Trophoblast cell (in vitro differentiated cells and primary cell): Measurements from ENCODE around the gene CNNM4. TPM values are rescaled to one million over a fixed set of nuclear protein-coding genes. Genes with fewer than 3 reads are reported as not detected.

Experiments used
- DNase-seq, 2 donors: peaks; one replicate each; pipeline ENCODE4 v3.0.0-alpha.2; 2016
- H2AFZ ChIP-seq: 2 replicates; pipeline ENCODE4 v1.6.1; 2013; ENCODE audit warnings: low read length, moderate library complexity, mild to moderate bottlenecking; ENCODE audit not compliant: insufficient read depth, poor library complexity
- H2AK5ac ChIP-seq: 2 replicates; pipeline ENCODE4 v1.6.1; 2013; ENCODE audit warnings: mild to moderate bottlenecking, low read length
- H2BK120ac ChIP-seq: 2 replicates; pipeline ENCODE4 v1.6.1; 2013; ENCODE audit warnings: low read length, mild to moderate bottlenecking, moderate library complexity; ENCODE audit not compliant: insufficient read depth, poor library complexity
- H2BK12ac ChIP-seq: 2 replicates; pipeline ENCODE4 v1.6.1; 2013; ENCODE audit warnings: mild to moderate bottlenecking, low read length, moderate library complexity
- H2BK5ac ChIP-seq: 2 replicates; pipeline ENCODE4 v1.6.1; 2013; ENCODE audit warnings: low read length, low read depth, moderate library complexity, mild to moderate bottlenecking; ENCODE audit not compliant: poor library complexity
- H3K14ac ChIP-seq: 2 replicates; pipeline ENCODE4 v1.6.1; 2013; ENCODE audit warnings: mild to moderate bottlenecking, low read length
- H3K18ac ChIP-seq: 2 replicates; pipeline ENCODE4 v1.6.1; 2013; ENCODE audit warnings: mild to moderate bottlenecking, low read length
- H3K23ac ChIP-seq: 2 replicates; pipeline ENCODE4 v1.6.1; 2013; ENCODE audit warnings: low read length
- H3K27ac ChIP-seq: 2 replicates; pipeline ENCODE4 v1.5.1; 2013; ENCODE audit warnings: low read depth, mild to moderate bottlenecking, inconsistent platforms, low read length, moderate library complexity
- H3K27me3 ChIP-seq: 2 replicates; pipeline ENCODE4 v1.6.1; 2013; ENCODE audit warnings: inconsistent platforms, mild to moderate bottlenecking, low read length, moderate library complexity; ENCODE audit not compliant: insufficient read depth
- H3K36me3 ChIP-seq, 2 experiments: 1 replicate in 1 of 2; 2 replicates in 1 of 2; pipeline ENCODE4 v1.6.1; 2013; ENCODE audit warnings: low read length in 2 of 2, mild to moderate bottlenecking in 2 of 2, moderate library complexity in 1 of 2; ENCODE audit not compliant: insufficient read depth in 2 of 2, control insufficient read depth in 1 of 2
- H3K4ac ChIP-seq: 2 replicates; pipeline ENCODE4 v1.6.1; 2013; ENCODE audit warnings: low read depth, mild to moderate bottlenecking, low read length, moderate library complexity
- H3K4me1 ChIP-seq, 2 experiments: 1 replicate in 1 of 2; 2 replicates in 1 of 2; pipeline ENCODE4 v1.6.1; 2013; ENCODE audit warnings: low read length in 2 of 2, mild to moderate bottlenecking in 2 of 2, moderate library complexity in 1 of 2; ENCODE audit not compliant: insufficient read depth in 2 of 2, control insufficient read depth in 1 of 2
- H3K4me2 ChIP-seq: 2 replicates; pipeline ENCODE4 v1.6.1; 2013; ENCODE audit warnings: inconsistent platforms, mild to moderate bottlenecking, low read length, moderate library complexity
- H3K4me3 ChIP-seq: 2 replicates; pipeline ENCODE4 v1.5.1; 2013; ENCODE audit warnings: mild to moderate bottlenecking, low read depth, low read length, inconsistent platforms
- H3K79me1 ChIP-seq: one replicate; pipeline ENCODE4 v1.6.1; 2013; ENCODE audit warnings: low read length
- H3K79me2 ChIP-seq: 2 replicates; pipeline ENCODE4 v1.6.1; 2013; ENCODE audit warnings: low read length, mild to moderate bottlenecking; ENCODE audit not compliant: control insufficient read depth, insufficient read depth, poor library complexity
- H3K9ac ChIP-seq: 2 replicates; pipeline ENCODE4 v1.6.1; 2013; ENCODE audit warnings: mild to moderate bottlenecking, low read length
- H3K9me3 ChIP-seq: 2 replicates; pipeline ENCODE4 v1.6.1; 2013; ENCODE audit warnings: low read depth, mild to moderate bottlenecking, control low read depth, inconsistent platforms, low read length; ENCODE audit not compliant: insufficient read depth
- H4K12ac ChIP-seq: 2 replicates; pipeline ENCODE4 v1.6.1; 2013; ENCODE audit warnings: low read depth, mild to moderate bottlenecking, low read length, moderate library complexity
- H4K8ac ChIP-seq: 2 replicates; pipeline ENCODE4 v1.6.1; 2013; ENCODE audit warnings: low read depth, mild to moderate bottlenecking, low read length, moderate library complexity
- H4K91ac ChIP-seq: one replicate; pipeline ENCODE4 v1.6.1; 2013; ENCODE audit warnings: low read depth, mild to moderate bottlenecking, low read length, moderate library complexity
- WGBS: extraction: QIAGEN DNeasy Blood & Tissue Kit; methylation state at CpG from one replicate; pipeline ENCODE4 v1.1.7; 2013; ENCODE audit warnings: missing lambda C conversion rate; ENCODE audit not compliant: insufficient read length, insufficient coverage; ENCODE audit errors: extremely low coverage; 5-methylcytosine and 5-hydroxymethylcytosine counted together
- polyA plus RNA-seq: library from polyadenylated mRNA; stranded (reverse); fragments of 200-250 nt; gene quantifications from 2 replicates; pipeline ENCODE4 v1.2.3, GENCODE V29; 2013

CNNM4 gene
- 43.0 and 44.4 TPM in 2 replicates for polyA plus RNA-seq

GRCh38 chr2:96760036-96760985 is at the start of gene CNNM4:
TSS of gene CNNM4 (plus strand) at chr2:96760902. CDS start at chr2:96761000, 98 bp downstream.
- H3K14ac ChIP-seq: peak within 1 kb of the TSS; percentile 69
- peak within 1 kb of the TSS; percentile 71 for H3K4me3 ChIP-seq
- peak within 1 kb of the TSS; percentile 75 for H3K18ac ChIP-seq
- no peaks in the 10 kb centered on the region for H3K9me3 ChIP-seq
- H3K27me3 ChIP-seq: no peaks in the 10 kb centered on the region
- H4K91ac ChIP-seq: peak within 1 kb of the TSS; percentile 64
- peak within 1 kb of the TSS; percentile 61 for H3K4me2 ChIP-seq
- no peak within 1 kb of the TSS for H3K23ac ChIP-seq
- H3K36me3 ChIP-seq: no peaks in the 10 kb centered on the region
- H4K12ac ChIP-seq: peak within 1 kb of the TSS; percentile 33
- H3K27ac ChIP-seq: no peak within 1 kb of the TSS
- H3K9ac ChIP-seq: peak within 1 kb of the TSS; percentile 34
- H2BK12ac ChIP-seq: peak within 1 kb of the TSS; percentile 58
- peak within 1 kb of the TSS; percentile 84 for H2AK5ac ChIP-seq
- peak within 1 kb of the TSS; percentile 34 for H2BK120ac ChIP-seq
- H3K4me1 ChIP-seq: peaks cover 26 to 37% of the 10 kb centered on the region in 2 experiments
- peak; percentile 84 to 85 for DNase-seq
- H3K4ac ChIP-seq: peak within 1 kb of the TSS; percentile 56
- no CpG with 5 or more reads among the region's 62 CpGs for WGBS
- H2BK5ac ChIP-seq: no peak within 1 kb of the TSS
- peak within 1 kb of the TSS; percentile 72 for H2AFZ ChIP-seq
- peaks cover 10% of the 10 kb centered on the region for H3K79me2 ChIP-seq
- peaks cover 11% of the 10 kb centered on the region for H3K79me1 ChIP-seq
- peak within 1 kb of the TSS; percentile 71 for H4K8ac ChIP-seq

GRCh38 chr2:96710985-96711384 is 49.7 kb upstream of the CNNM4 start:
- H3K4ac ChIP-seq: no peak overlapping the region
- H3K4me1 ChIP-seq: no peaks in the 10 kb centered on the region
- no peak overlapping the region for H2AFZ ChIP-seq
- no peak overlapping the region for H4K8ac ChIP-seq
- H4K91ac ChIP-seq: no peak overlapping the region
- no peak overlapping the region for H3K9ac ChIP-seq
- H3K9me3 ChIP-seq: peaks cover 2% of the 10 kb centered on the region
- no peaks in the 10 kb centered on the region for H3K27me3 ChIP-seq
- no peak overlapping the region for H3K18ac ChIP-seq
- no peak overlapping the region for H3K27ac ChIP-seq
- H4K12ac ChIP-seq: no peak overlapping the region
- no peak overlapping the region for H2AK5ac ChIP-seq
- H3K79me2 ChIP-seq: no peaks in the 10 kb centered on the region
- DNase-seq: no peak
- peaks cover 29 to 46% of the 10 kb centered on the region in 2 experiments for H3K36me3 ChIP-seq
- no peaks in the 10 kb centered on the region for H3K79me1 ChIP-seq
- H3K23ac ChIP-seq: no peak overlapping the region
- H2BK5ac ChIP-seq: no peak overlapping the region
- H3K14ac ChIP-seq: no peak overlapping the region
- no peak overlapping the region for H3K4me2 ChIP-seq
- WGBS: no CpG with 5 or more reads among the region's 3 CpGs
- H2BK120ac ChIP-seq: no peak overlapping the region
- H2BK12ac ChIP-seq: no peak overlapping the region
- H3K4me3 ChIP-seq: no peak overlapping the region

GRCh38 chr2:96715658-96716057 is 45.0 kb upstream of the CNNM4 start:
- WGBS: no CpG with 5 or more reads among the region's 5 CpGs
- Histone ChIP-seq H2BK120ac (no peak overlapping the region), H3K36me3 (peaks cover 16 to 21% of the 10 kb centered on the region in 2 experiments), H2BK5ac (no peak overlapping the region), H3K79me2 (no peaks in the 10 kb centered on the region), H4K12ac (no peak overlapping the region), H3K27ac (no peak overlapping the region), H2BK12ac (no peak overlapping the region), H3K4me1 (no peaks in the 10 kb centered on the region), H3K18ac (no peak overlapping the region), H3K4me2 (no peak overlapping the region), H3K79me1 (no peaks in the 10 kb centered on the region), H2AK5ac (no peak overlapping the region), H3K4me3 (no peak overlapping the region), H3K23ac (no peak overlapping the region), H3K14ac (no peak overlapping the region), H3K9me3 (peaks cover 2% of the 10 kb centered on the region), H3K27me3 (no peaks in the 10 kb centered on the region), H4K8ac (no peak overlapping the region), H4K91ac (no peak overlapping the region), H3K4ac (no peak overlapping the region), H2AFZ (no peak overlapping the region), H3K9ac (no peak overlapping the region)
- no peak for DNase-seq

- Histone ChIP-seq H3K27ac (no peak overlapping the region), H4K91ac (no peak overlapping the region), H3K4me3 (no peak overlapping the region)
These were observed 44.3 kb upstream of the CNNM4 start for GRCh38 chr2:96716388-96716787.

More at GRCh38 chr2:96716388-96716787, 44.3 kb upstream of the CNNM4 start:
- Histone ChIP-seq H2AFZ (no peak overlapping the region), H3K9ac (no peak overlapping the region), H3K14ac (no peak overlapping the region), H3K79me2 (no peaks in the 10 kb centered on the region), H3K79me1 (no peaks in the 10 kb centered on the region), H2BK120ac (no peak overlapping the region), H3K18ac (no peak overlapping the region), H3K4ac (no peak overlapping the region), H2BK5ac (no peak overlapping the region), H4K12ac (no peak overlapping the region), H3K23ac (no peak overlapping the region), H2AK5ac (no peak overlapping the region), H2BK12ac (no peak overlapping the region), H3K27me3 (no peaks in the 10 kb centered on the region), H3K4me1 (no peaks in the 10 kb centered on the region), H3K9me3 (peaks cover 2% of the 10 kb centered on the region), H4K8ac (no peak overlapping the region), H3K4me2 (no peak overlapping the region), H3K36me3 (peaks cover 15 to 16% of the 10 kb centered on the region in 2 experiments)
- DNase-seq: no peak
